OCI-LY7 (cell line): ENCODE results near the gene BPIFB1. TPM values are rescaled to one million over a fixed set of nuclear protein-coding genes. Genes with fewer than 3 reads are reported as not detected.

Source experiments
- BruUV-seq: library from RNA; stranded (reverse); fragments of 400-500 nt; replicated peaks from 2 replicates; lab custom pipeline; 2021; lab: Mats Ljungman, UMichigan
- CTCF ChIA-PET: fragments of 300-600 bp; sonication (Branson Sonifier 250); formaldehyde crosslinking; loops from one replicate; lab custom pipeline; 2022; ENCODE audit warnings: antibody characterized with exemption; ENCODE audit not compliant: unreplicated experiment; lab: Charles Lee
- POLR2A ChIA-PET: fragments of 300-600 bp; sonication (Branson Sonifier 250); formaldehyde crosslinking; loops from one replicate; lab custom pipeline; 2022; ENCODE audit warnings: antibody characterized with exemption; lab: Charles Lee
- DNase-seq: peaks from one replicate; pipeline ENCODE4 v3.0.0-alpha.2; 2015; ENCODE audit warnings: low spot score
- H2AFZ ChIP-seq: fragments of 200-600 bp; sonication (generic), shearing (Covaris generic); 2 replicates; pipeline ENCODE4 v1.6.1; 2014; ENCODE audit warnings: mild to moderate bottlenecking, antibody characterized with exemption, low read length, moderate library complexity
- H3K27ac ChIP-seq: fragments of 200-600 bp; sonication (generic); 2 replicates; pipeline ENCODE4 v1.5.1; 2014; ENCODE audit warnings: mixed run types, low read depth, mild to moderate bottlenecking, moderate library complexity, low read length, inconsistent platforms; ENCODE audit not compliant: poor library complexity, severe bottlenecking
- H3K36me3 ChIP-seq: fragments of 200-600 bp; sonication (generic); 2 replicates; pipeline ENCODE4 v1.6.1; 2014; ENCODE audit warnings: mild to moderate bottlenecking, antibody characterized with exemption, low read length, moderate library complexity, mixed read lengths; ENCODE audit not compliant: insufficient read depth
- H3K4me1 ChIP-seq: fragments of 200-600 bp; sonication (generic); 2 replicates; pipeline ENCODE4 v1.5.1; 2014; ENCODE audit warnings: mild to moderate bottlenecking, low read length; ENCODE audit not compliant: insufficient read depth, poor library complexity, severe bottlenecking
- H3K4me2 ChIP-seq: fragments of 200-600 bp; sonication (generic); 2 replicates; pipeline ENCODE4 v1.6.1; 2014; ENCODE audit warnings: mild to moderate bottlenecking, low read length
- H3K4me3 ChIP-seq: fragments of 200-600 bp; sonication (generic); 2 replicates; pipeline ENCODE4 v1.5.1; 2014; ENCODE audit warnings: mild to moderate bottlenecking, low read depth, low read length; ENCODE audit not compliant: poor library complexity, severe bottlenecking
- H3K79me2 ChIP-seq: fragments of 200-600 bp; sonication (generic); 2 replicates; pipeline ENCODE4 v1.6.1; 2016; ENCODE audit warnings: low read depth, mild to moderate bottlenecking, low read length, moderate library complexity, mixed read lengths; ENCODE audit not compliant: insufficient read depth
- H3K9me2 ChIP-seq: fragments of 200-600 bp; sonication (generic); 2 replicates; pipeline ENCODE4 v1.6.1; 2016; ENCODE audit warnings: mild to moderate bottlenecking, low read length, mixed read lengths; ENCODE audit not compliant: insufficient read depth
- H3K9me3 ChIP-seq: fragments of 200-600 bp; sonication (generic); 2 replicates; pipeline ENCODE4 v1.6.1; 2014; ENCODE audit warnings: mild to moderate bottlenecking, mixed run types, low read length, mixed read lengths
- H4K20me1 ChIP-seq: fragments of 200-600 bp; sonication (generic); 2 replicates; pipeline ENCODE4 v1.6.1; 2014; ENCODE audit warnings: mild to moderate bottlenecking, antibody characterized with exemption, low read length, moderate library complexity, mixed read lengths; ENCODE audit not compliant: insufficient read depth
- EZH2phosphoT487 ChIP-seq: fragments of 200-600 bp; sonication (generic); IDR thresholded peaks from 2 replicates; pipeline ENCODE4 v1.6.1; 2018; ENCODE audit warnings: low read depth, borderline replicate concordance, mild to moderate bottlenecking, mixed run types, antibody characterized with exemption, low read length, moderate library complexity, mixed read lengths
- intact Hi-C: fragments of 100-400 bp; cut with micrococcal nuclease; formaldehyde crosslinking; loops from one replicate; pipeline ENCODE4 v1.10.0; 2022; ENCODE audit not compliant: unreplicated experiment
- total RNA-seq, 2 experiments: library from RNA; depleted of rRNA in 1 of 2; stranded (reverse); fragments of >200 nt in 1 of 2; shearing (Covaris generic) in 1 of 2; gene quantifications; 2 replicates each; pipeline ENCODE4 v1.2.3, GENCODE V29; 2014 to 2022
- TF ChIP-seq, protein P1 (sequence below): fragments of 200-600 bp; sonication (generic); conservative IDR thresholded peaks from 2 replicates; pipeline ENCODE4 v1.5.1; 2014; ENCODE audit warnings: mild to moderate bottlenecking, antibody characterized with exemption, low read length, moderate library complexity, mixed read lengths

The BPIFB1 gene
- total RNA-seq, 2 experiments from 2014 or later = not detected

GRCh38 chr20:33323236-33323635 is 40.2 kb downstream of the BPIFB1 start:
- no peak for DNase-seq
- POLR2A ChIA-PET = no interaction called here
- Histone ChIP-seq H3K4me2 (no peak overlapping the region), H3K4me1 (no peaks in the 10 kb centered on the region), H3K9me3 (no peaks in the 10 kb centered on the region), H3K27ac (no peak overlapping the region), H3K9me2 (no peaks in the 10 kb centered on the region), H3K36me3 (no peaks in the 10 kb centered on the region), H2AFZ (no peak overlapping the region), H3K4me3 (no peak overlapping the region), H3K79me2 (no peaks in the 10 kb centered on the region), H4K20me1 (peaks cover 4% of the 10 kb centered on the region; the same call in 1 of the 2 replicates)
- intact Hi-C loops = no loop called here
- BruUV-seq = no TSS peak
- CTCF ChIA-PET = no interaction called here
- TF ChIP-seq EZH2phosphoT487 = no peak
- TF ChIP-seq, protein P1, sequence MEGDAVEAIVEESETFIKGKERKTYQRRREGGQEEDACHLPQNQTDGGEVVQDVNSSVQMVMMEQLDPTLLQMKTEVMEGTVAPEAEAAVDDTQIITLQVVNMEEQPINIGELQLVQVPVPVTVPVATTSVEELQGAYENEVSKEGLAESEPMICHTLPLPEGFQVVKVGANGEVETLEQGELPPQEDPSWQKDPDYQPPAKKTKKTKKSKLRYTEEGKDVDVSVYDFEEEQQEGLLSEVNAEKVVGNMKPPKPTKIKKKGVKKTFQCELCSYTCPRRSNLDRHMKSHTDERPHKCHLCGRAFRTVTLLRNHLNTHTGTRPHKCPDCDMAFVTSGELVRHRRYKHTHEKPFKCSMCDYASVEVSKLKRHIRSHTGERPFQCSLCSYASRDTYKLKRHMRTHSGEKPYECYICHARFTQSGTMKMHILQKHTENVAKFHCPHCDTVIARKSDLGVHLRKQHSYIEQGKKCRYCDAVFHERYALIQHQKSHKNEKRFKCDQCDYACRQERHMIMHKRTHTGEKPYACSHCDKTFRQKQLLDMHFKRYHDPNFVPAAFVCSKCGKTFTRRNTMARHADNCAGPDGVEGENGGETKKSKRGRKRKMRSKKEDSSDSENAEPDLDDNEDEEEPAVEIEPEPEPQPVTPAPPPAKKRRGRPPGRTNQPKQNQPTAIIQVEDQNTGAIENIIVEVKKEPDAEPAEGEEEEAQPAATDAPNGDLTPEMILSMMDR = no peak

- DNase-seq = no peak
- CTCF ChIA-PET = no interaction called here
- no peaks in the 10 kb centered on the region for H3K4me1 ChIP-seq
- no peak overlapping the region for H2AFZ ChIP-seq
- peaks cover 4% of the 10 kb centered on the region; the same call in 1 of the 2 replicates for H4K20me1 ChIP-seq
- TF ChIP-seq, protein P1 = no peak
- no peak for TF ChIP-seq EZH2phosphoT487
- H3K4me2 ChIP-seq = no peak overlapping the region
- no peaks in the 10 kb centered on the region for H3K36me3 ChIP-seq
- no peak overlapping the region for H3K4me3 ChIP-seq
- no peaks in the 10 kb centered on the region for H3K9me3 ChIP-seq
- H3K79me2 ChIP-seq = no peaks in the 10 kb centered on the region
- no peak overlapping the region for H3K27ac ChIP-seq
- BruUV-seq = no TSS peak
- H3K9me2 ChIP-seq = no peaks in the 10 kb centered on the region
- POLR2A ChIA-PET = no interaction called here
- intact Hi-C loops = no loop called here
Measured at GRCh38 chr20:33325350-33325749, 42.3 kb downstream of the BPIFB1 start.

DNA sequence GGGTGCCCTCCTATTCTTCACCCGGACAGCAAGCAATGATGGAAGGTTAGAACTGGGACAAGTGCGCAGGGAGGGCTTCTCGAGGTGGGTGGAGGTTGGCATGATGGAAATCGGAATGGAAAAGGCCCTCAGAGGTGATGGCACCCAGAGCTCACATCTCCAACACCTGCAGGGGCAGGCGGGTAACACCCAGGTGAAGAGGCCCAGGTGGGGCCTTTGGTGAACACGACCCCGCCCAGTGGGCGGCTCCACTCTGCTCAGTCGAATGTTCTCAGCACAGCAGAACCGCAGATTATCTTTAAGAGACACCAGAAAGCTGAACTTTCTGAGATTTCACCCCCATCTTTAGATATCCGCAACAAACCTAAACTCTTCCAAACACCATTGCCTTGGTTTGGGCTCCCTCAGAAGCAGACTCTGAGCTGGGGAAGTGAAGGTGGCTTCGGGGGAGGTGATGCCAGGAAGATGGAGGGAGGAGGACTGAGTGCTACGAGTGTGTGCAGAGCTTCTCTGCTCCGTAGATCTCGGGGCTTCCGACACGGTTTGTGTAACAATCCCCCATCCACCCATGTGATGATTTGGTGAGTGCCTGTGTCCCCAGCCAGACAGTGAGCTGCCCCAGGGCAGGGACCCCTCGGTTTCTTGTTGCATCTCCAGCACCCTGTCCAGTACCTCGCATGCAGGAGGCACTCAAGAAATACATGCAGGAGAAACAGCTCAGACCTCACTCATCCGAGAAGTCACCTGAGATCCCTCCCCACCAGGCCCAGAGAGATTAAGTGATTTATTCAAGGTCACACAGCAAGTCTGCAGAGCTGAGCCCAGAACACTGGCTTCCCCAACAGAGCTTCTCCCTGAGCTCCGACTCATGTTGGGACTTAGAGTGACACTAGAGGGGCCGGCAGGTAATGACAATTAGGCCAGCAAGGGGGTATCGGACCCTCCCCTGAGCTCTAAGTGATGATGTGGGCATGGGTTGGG is 45.4 kb downstream of the BPIFB1 start:
- Histone ChIP-seq H3K79me2 (no peaks in the 10 kb centered on the region), H3K4me2 (no peak overlapping the region), H3K36me3 (no peaks in the 10 kb centered on the region), H3K27ac (no peak overlapping the region), H3K4me1 (no peaks in the 10 kb centered on the region), H3K9me2 (no peaks in the 10 kb centered on the region), H4K20me1 (peaks cover 4% of the 10 kb centered on the region; the same call in 1 of the 2 replicates), H3K9me3 (no peaks in the 10 kb centered on the region), H3K4me3 (no peak overlapping the region), H2AFZ (no peak overlapping the region)
- DNase-seq = no peak
- ChIA-PET CTCF (no interaction called here), POLR2A (no interaction called here)
- no TSS peak for BruUV-seq
- TF ChIP-seq, protein P1 = no peak
- TF ChIP-seq EZH2phosphoT487 = no peak
- intact Hi-C loops = no loop called here
